HCT116 (cell line): ENCODE data around the gene ZBTB16. TPM values are rescaled to one million over a fixed set of nuclear protein-coding genes. Genes with fewer than 3 reads are reported as not detected.

Experiments
- ATAC-seq: fragments of 200-7000 bp; cut with Tn5 transposase; 2 replicates; pipeline ENCODE4 v1.9.1; 2020; ENCODE audit warnings: mild to moderate bottlenecking, moderate library complexity
- BruUV-seq: library from RNA; stranded (reverse); fragments of 400-500 nt; replicated peaks from 2 replicates; lab custom pipeline; 2021; lab: Mats Ljungman, UMichigan
- CTCF ChIA-PET: fragments of 300-600 bp; sonication (Branson Sonifier 250); formaldehyde crosslinking; loops from one replicate; lab custom pipeline; 2021; ENCODE audit warnings: antibody characterized with exemption; lab: Charles Lee
- POLR2A ChIA-PET: fragments of 300-600, 350-600 bp; sonication (Branson Sonifier 250); formaldehyde crosslinking; loops from one replicate; lab custom pipeline; 2021; ENCODE audit warnings: antibody characterized with exemption; lab: Charles Lee
- RAD21 ChIA-PET, 2 experiments: fragments of 300-600 bp; sonication (Branson Sonifier 250); formaldehyde crosslinking; loops; one replicate each; lab custom pipeline; 2023; ENCODE audit warnings: low total read pairs in 2 of 2; ENCODE audit not compliant: uncharacterized antibody in 2 of 2, unreplicated experiment in 2 of 2, low non-redundant PET in 1 of 2; lab: Charles Lee
- DNase-seq: peaks from one replicate; pipeline ENCODE4 v3.0.0-alpha.2; 2010; ENCODE audit warnings: low read depth, low spot score
- H2AFZ ChIP-seq: fragments of 200-600 bp; shearing (Covaris generic), sonication (generic); 2 replicates; pipeline ENCODE4 v1.6.1; 2017; ENCODE audit warnings: low read depth, mixed run types, mixed read lengths, antibody characterized with exemption, low read length; ENCODE audit not compliant: poor library complexity, severe bottlenecking
- H3K27ac ChIP-seq: 2 replicates; pipeline ENCODE4 v1.5.1; 2012; ENCODE audit warnings: low read depth, low read length
- H3K27me3 ChIP-seq: fragments of 200-600 bp; sonication (generic); 2 replicates; pipeline ENCODE4 v1.6.1; 2016; ENCODE audit warnings: mixed run types, low read length, mixed read lengths; ENCODE audit not compliant: insufficient read depth
- H3K36me3 ChIP-seq, 2 experiments: fragments of 200-500 bp in 1 of 2; fragments of 200-600 bp in 1 of 2; sonication (Bioruptor generic) in 1 of 2; sonication (generic) in 1 of 2; 2 replicates each; pipeline versions ENCODE4 v1.5.1 to v1.6.1; 2014 to 2016; ENCODE audit warnings: low read length in 2 of 2, inconsistent platforms in 1 of 2, mixed read lengths in 1 of 2, mixed run types in 1 of 2; ENCODE audit not compliant: insufficient read depth in 2 of 2, control insufficient read depth in 1 of 2
- H3K4me1 ChIP-seq, 2 experiments: fragments of 200-600 bp in 1 of 2; sonication (generic) in 1 of 2; 2 replicates each; pipeline versions ENCODE4 v1.5.1 to v1.6.1; 2012 to 2017; ENCODE audit warnings: low read length in 2 of 2, inconsistent platforms in 1 of 2, mild to moderate bottlenecking in 1 of 2, mixed read lengths in 1 of 2, mixed run types in 1 of 2, moderate library complexity in 1 of 2; ENCODE audit not compliant: insufficient read depth in 2 of 2, control insufficient read depth in 1 of 2
- H3K4me2 ChIP-seq: fragments of 200-600 bp; sonication (generic); 2 replicates; pipeline ENCODE4 v1.6.1; 2017; ENCODE audit warnings: mixed run types, low read length, mixed read lengths
- H3K4me3 ChIP-seq, 2 experiments: fragments of 200-600 bp in 1 of 2; sonication (generic) in 1 of 2; replicated peaks in 1 of 2; 2 replicates each; pipeline ENCODE4 v1.5.1; 2011 to 2016; ENCODE audit warnings: low read length in 2 of 2, control low read depth in 1 of 2, low read depth in 1 of 2, mild to moderate bottlenecking in 1 of 2, mixed read lengths in 1 of 2, mixed run types in 1 of 2
- H3K79me2 ChIP-seq: fragments of 200-600 bp; sonication (generic); 2 replicates; pipeline ENCODE4 v1.6.1; 2017; ENCODE audit warnings: mild to moderate bottlenecking, mixed run types, low read length, moderate library complexity, mixed read lengths; ENCODE audit not compliant: insufficient read depth
- H3K9ac ChIP-seq: fragments of 200-600 bp; sonication (generic); 2 replicates; pipeline ENCODE4 v1.6.1; 2016; ENCODE audit warnings: low read length, mixed read lengths
- H3K9me2 ChIP-seq: fragments of 200-600 bp; sonication (generic), shearing (Covaris generic); 2 replicates; pipeline ENCODE4 v1.6.1; 2017; ENCODE audit warnings: mixed run types, mild to moderate bottlenecking, moderate library complexity; ENCODE audit not compliant: insufficient read depth
- H3K9me3 ChIP-seq, 2 experiments: fragments of 200-500 bp in 1 of 2; fragments of 200-600 bp in 1 of 2; sonication (Bioruptor generic) in 1 of 2; sonication (generic) in 1 of 2; 2 replicates each; pipeline ENCODE4 v1.6.1; 2014 to 2017; ENCODE audit warnings: low read length in 2 of 2, mixed read lengths in 2 of 2, inconsistent platforms in 1 of 2, low read depth in 1 of 2, mild to moderate bottlenecking in 1 of 2, mixed run types in 1 of 2, moderate library complexity in 1 of 2; ENCODE audit not compliant: control insufficient read depth in 1 of 2, insufficient read depth in 1 of 2
- H4K20me1 ChIP-seq: fragments of 200-600 bp; sonication (generic), shearing (Covaris generic); 2 replicates; pipeline ENCODE4 v1.6.1; 2017; ENCODE audit warnings: mixed run types, mild to moderate bottlenecking, moderate library complexity; ENCODE audit not compliant: insufficient read depth
- CEBPB ChIP-seq: IDR thresholded peaks from 2 replicates; pipeline ENCODE4 v1.6.1; 2012; ENCODE audit warnings: low read depth
- EGR1 ChIP-seq: IDR thresholded peaks from 2 replicates; pipeline ENCODE4 v1.6.1; 2012; ENCODE audit warnings: low read depth
- ELF1 ChIP-seq: IDR thresholded peaks from 2 replicates; pipeline ENCODE4 v1.6.1; 2012; ENCODE audit warnings: low read depth, borderline replicate concordance
- EZH2 ChIP-seq: fragments of 200-600 bp; sonication (generic); IDR thresholded peaks from 2 replicates; pipeline ENCODE4 v1.6.1; 2017; ENCODE audit warnings: antibody characterized with exemption, mixed run types
- EZH2phosphoT487 ChIP-seq: fragments of 200-600 bp; IDR thresholded peaks from 2 replicates; pipeline ENCODE4 v1.6.1; 2018; ENCODE audit warnings: antibody characterized with exemption, borderline replicate concordance
- JUND ChIP-seq: IDR thresholded peaks from 2 replicates; pipeline ENCODE4 v1.6.1; 2012
- POLR2AphosphoS5 ChIP-seq: IDR thresholded peaks from 2 replicates; pipeline ENCODE4 v1.6.1; 2011; ENCODE audit warnings: mild to moderate bottlenecking, low read depth, low read length, moderate library complexity
- SIN3A ChIP-seq: IDR thresholded peaks from 2 replicates; pipeline ENCODE4 v1.6.1; 2012; ENCODE audit warnings: low read depth
- TCF7L2 ChIP-seq: IDR thresholded peaks from 2 replicates; pipeline ENCODE4 v1.7.0; 2011; ENCODE audit warnings: borderline replicate concordance, inconsistent platforms; ENCODE audit not compliant: insufficient read depth, insufficient read length; ENCODE audit errors: extremely low read depth
- YY1 ChIP-seq: IDR thresholded peaks from 2 replicates; pipeline ENCODE4 v1.6.1; 2011; ENCODE audit warnings: low read length, low read depth, moderate library complexity, mild to moderate bottlenecking; ENCODE audit not compliant: insufficient replicate concordance; ENCODE audit errors: extremely low read depth
- ZNF274 ChIP-seq: fragments of 200-500 bp; sonication (Bioruptor generic); IDR thresholded peaks from 2 replicates; pipeline ENCODE4 v1.6.1; 2014; ENCODE audit warnings: mild to moderate bottlenecking, low read depth, low read length, inconsistent platforms
- intact Hi-C: fragments of 100-400 bp; cut with micrococcal nuclease; formaldehyde crosslinking; loops from 2 replicates; pipeline ENCODE4 v1.10.0; 2022
- total RNA-seq: library from RNA; stranded (reverse); gene quantifications from one replicate; pipeline ENCODE4 v1.2.1, GENCODE V29; 2021; ENCODE audit not compliant: unreplicated experiment
- TF ChIP-seq, protein P1 (sequence below), 3 experiments: fragments of 200-600 bp in 1 of 3; sonication (generic) in 1 of 3; IDR thresholded peaks in 2 of 3; conservative IDR thresholded peaks in 1 of 3; 2 replicates each; pipeline ENCODE4 v1.5.1; 2012 to 2017; ENCODE audit warnings: low read depth in 2 of 3, low read length in 2 of 3, antibody characterized with exemption in 1 of 3, borderline replicate concordance in 1 of 3, control low read depth in 1 of 3, mild to moderate bottlenecking in 1 of 3, mixed read lengths in 1 of 3, mixed run types in 1 of 3, moderate library complexity in 1 of 3; ENCODE audit not compliant: insufficient read depth in 1 of 3
- TF ChIP-seq, protein P2 (sequence below): IDR thresholded peaks from 2 replicates; pipeline ENCODE4 v1.6.1; 2012
- TF ChIP-seq, protein P3 (sequence below): IDR thresholded peaks from 2 replicates; pipeline ENCODE4 v1.6.1; 2012
- TF ChIP-seq, protein P4 (sequence below): IDR thresholded peaks from 2 replicates; pipeline ENCODE4 v1.6.1; 2011; ENCODE audit warnings: mild to moderate bottlenecking, low read length, moderate library complexity; ENCODE audit not compliant: insufficient replicate concordance; ENCODE audit errors: extremely low read depth

Gene ZBTB16
- total RNA-seq, 1 experiment from 2014 or later: 0.30 TPM

DNA sequence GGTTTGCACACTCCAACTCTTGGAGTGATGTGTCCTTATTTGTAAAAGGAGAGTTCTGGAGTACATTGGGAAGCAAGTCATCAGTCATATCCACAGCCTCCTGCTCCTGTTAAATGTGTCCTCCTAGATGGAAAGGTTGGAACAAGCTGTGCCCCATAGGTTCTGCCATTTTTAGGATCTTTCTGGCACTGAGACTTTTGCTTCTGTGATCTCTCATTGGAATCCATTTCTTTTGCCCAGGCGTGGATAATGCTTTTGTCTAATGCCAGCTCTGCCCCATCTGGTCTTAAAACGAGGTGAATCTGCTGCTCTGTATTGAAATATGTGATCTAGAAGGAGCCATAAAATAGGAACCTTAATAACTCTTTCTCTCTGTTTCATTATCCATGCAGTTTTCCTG, 66.4 kb downstream of the ZBTB16 start:
- CTCF ChIA-PET: no interaction called here
- H3K79me2 ChIP-seq: no peaks in the 10 kb centered on the region
- no peaks in the 10 kb centered on the region for H3K4me1 ChIP-seq
- no peaks in the 10 kb centered on the region for H4K20me1 ChIP-seq
- no peak overlapping the region for H3K27ac ChIP-seq
- no peaks in the 10 kb centered on the region for H3K9me3 ChIP-seq
- RAD21 ChIA-PET: no interaction called here
- H3K4me3 ChIP-seq: no peak overlapping the region
- no peak overlapping the region for H3K9ac ChIP-seq
- BruUV-seq: no TSS peak
- no peaks in the 10 kb centered on the region for H3K9me2 ChIP-seq
- peaks cover 69% of the 10 kb centered on the region for H3K27me3 ChIP-seq
- H2AFZ ChIP-seq: no peak overlapping the region
- no peak overlapping the region for H3K4me2 ChIP-seq
- POLR2A ChIA-PET: no interaction called here
- no peak for ATAC-seq
- DNase-seq: no peak
- intact Hi-C loops: no loop called here
- H3K36me3 ChIP-seq: no peaks in the 10 kb centered on the region
- no peak for TF ChIP-seq CEBPB
- TF ChIP-seq TCF7L2: no peak
- TF ChIP-seq YY1: no peak
- TF ChIP-seq SIN3A: no peak
- no peak for TF ChIP-seq POLR2AphosphoS5

DNA sequence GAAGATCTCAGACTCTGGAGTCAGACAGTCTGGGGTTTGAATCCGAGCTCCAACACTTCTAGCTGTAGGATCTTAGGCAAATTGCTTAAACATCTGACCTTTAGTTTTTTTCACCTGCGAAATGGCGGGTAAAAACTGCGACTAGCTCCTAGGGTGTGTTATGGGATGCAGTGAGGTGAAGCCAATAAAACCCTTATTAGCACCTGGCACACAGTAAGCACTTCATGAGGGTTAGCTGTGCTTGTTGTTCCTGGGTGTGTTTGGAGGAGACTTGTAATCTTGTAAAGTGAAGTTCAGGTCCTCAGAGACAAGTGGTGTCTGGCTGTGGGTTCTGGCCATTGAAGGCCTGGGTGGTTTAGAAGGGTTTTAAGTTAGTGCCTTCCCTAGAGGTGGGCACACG, 68.9 kb downstream of the ZBTB16 start:
- no peak for DNase-seq
- Histone ChIP-seq H2AFZ (no peak overlapping the region), H3K9me2 (no peaks in the 10 kb centered on the region), H3K9ac (no peak overlapping the region), H3K36me3 (no peaks in the 10 kb centered on the region)
- intact Hi-C loops: no loop called here
- POLR2A ChIA-PET: no interaction called here
- TF ChIP-seq, protein P1, sequence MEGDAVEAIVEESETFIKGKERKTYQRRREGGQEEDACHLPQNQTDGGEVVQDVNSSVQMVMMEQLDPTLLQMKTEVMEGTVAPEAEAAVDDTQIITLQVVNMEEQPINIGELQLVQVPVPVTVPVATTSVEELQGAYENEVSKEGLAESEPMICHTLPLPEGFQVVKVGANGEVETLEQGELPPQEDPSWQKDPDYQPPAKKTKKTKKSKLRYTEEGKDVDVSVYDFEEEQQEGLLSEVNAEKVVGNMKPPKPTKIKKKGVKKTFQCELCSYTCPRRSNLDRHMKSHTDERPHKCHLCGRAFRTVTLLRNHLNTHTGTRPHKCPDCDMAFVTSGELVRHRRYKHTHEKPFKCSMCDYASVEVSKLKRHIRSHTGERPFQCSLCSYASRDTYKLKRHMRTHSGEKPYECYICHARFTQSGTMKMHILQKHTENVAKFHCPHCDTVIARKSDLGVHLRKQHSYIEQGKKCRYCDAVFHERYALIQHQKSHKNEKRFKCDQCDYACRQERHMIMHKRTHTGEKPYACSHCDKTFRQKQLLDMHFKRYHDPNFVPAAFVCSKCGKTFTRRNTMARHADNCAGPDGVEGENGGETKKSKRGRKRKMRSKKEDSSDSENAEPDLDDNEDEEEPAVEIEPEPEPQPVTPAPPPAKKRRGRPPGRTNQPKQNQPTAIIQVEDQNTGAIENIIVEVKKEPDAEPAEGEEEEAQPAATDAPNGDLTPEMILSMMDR (IDR thresholded peaks at IDR 0.05 in 2 of 3, conservative IDR thresholded peaks at IDR 0.05 in 1 of 3; ENCODE audit: borderline replicate concordance in 1 of 3, insufficient read depth in 1 of 3, low read depth in 2 of 3, low read length in 2 of 3): no peak
- TF ChIP-seq, protein P2, sequence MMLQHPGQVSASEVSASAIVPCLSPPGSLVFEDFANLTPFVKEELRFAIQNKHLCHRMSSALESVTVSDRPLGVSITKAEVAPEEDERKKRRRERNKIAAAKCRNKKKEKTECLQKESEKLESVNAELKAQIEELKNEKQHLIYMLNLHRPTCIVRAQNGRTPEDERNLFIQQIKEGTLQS: no peak
- TF ChIP-seq ELF1 (no peak), EGR1 (no peak), JUND (no peak), ZNF274 (no peak), YY1 (no peak), CEBPB (no peak), EZH2phosphoT487 (no peak), TCF7L2 (no peak), EZH2 (no peak)
- TF ChIP-seq, protein P3, sequence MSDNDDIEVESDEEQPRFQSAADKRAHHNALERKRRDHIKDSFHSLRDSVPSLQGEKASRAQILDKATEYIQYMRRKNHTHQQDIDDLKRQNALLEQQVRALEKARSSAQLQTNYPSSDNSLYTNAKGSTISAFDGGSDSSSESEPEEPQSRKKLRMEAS: no peak
- TF ChIP-seq, protein P4, sequence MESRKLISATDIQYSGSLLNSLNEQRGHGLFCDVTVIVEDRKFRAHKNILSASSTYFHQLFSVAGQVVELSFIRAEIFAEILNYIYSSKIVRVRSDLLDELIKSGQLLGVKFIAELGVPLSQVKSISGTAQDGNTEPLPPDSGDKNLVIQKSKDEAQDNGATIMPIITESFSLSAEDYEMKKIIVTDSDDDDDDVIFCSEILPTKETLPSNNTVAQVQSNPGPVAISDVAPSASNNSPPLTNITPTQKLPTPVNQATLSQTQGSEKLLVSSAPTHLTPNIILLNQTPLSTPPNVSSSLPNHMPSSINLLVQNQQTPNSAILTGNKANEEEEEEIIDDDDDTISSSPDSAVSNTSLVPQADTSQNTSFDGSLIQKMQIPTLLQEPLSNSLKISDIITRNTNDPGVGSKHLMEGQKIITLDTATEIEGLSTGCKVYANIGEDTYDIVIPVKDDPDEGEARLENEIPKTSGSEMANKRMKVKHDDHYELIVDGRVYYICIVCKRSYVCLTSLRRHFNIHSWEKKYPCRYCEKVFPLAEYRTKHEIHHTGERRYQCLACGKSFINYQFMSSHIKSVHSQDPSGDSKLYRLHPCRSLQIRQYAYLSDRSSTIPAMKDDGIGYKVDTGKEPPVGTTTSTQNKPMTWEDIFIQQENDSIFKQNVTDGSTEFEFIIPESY: no peak
- TF ChIP-seq, all 23 proteins: peak for 0
- RAD21 ChIA-PET: no interaction called here
- ATAC-seq: no peak
- no peaks in the 10 kb centered on the region for H4K20me1 ChIP-seq
- no peaks in the 10 kb centered on the region for H3K4me1 ChIP-seq
- peaks cover 72% of the 10 kb centered on the region for H3K27me3 ChIP-seq
- H3K79me2 ChIP-seq: no peaks in the 10 kb centered on the region
- no peak overlapping the region for H3K4me3 ChIP-seq
- no peak overlapping the region for H3K4me2 ChIP-seq
- no TSS peak for BruUV-seq
- CTCF ChIA-PET: no interaction called here
- no peaks in the 10 kb centered on the region for H3K9me3 ChIP-seq
- no peak overlapping the region for H3K27ac ChIP-seq
